Small intestine (tissue), 7 donors: ENCODE measurements around the gene TXNRD3. TPM values are rescaled to one million over a fixed set of nuclear protein-coding genes. Genes with fewer than 3 reads are reported as not detected.

Source experiments
- DNase-seq, 2 donors: peaks; one replicate each; pipeline versions ENCODE4 v3.0.0 to v3.0.0-alpha.2; 2013
- FAIRE-seq: peaks from 2 replicates; lab custom pipeline; 2012; peaks lifted over from hg19 to GRCh38; lab: Jason Lieb, UNC
- H3K27ac ChIP-seq, 3 donors: one replicate each; pipeline ENCODE4 v1.5.1; 2013; ENCODE audit warnings: low read length in 2 of 3, mild to moderate bottlenecking in 2 of 3, control low read depth in 1 of 3, inconsistent platforms in 1 of 3, low read depth in 1 of 3, moderate library complexity in 1 of 3
- H3K27me3 ChIP-seq, 3 donors: one replicate each; pipeline ENCODE4 v1.6.1; 2013; ENCODE audit warnings: low read length in 3 of 3, inconsistent platforms in 1 of 3; ENCODE audit not compliant: control insufficient read depth in 3 of 3, insufficient read depth in 3 of 3
- H3K36me3 ChIP-seq, 3 donors: one replicate each; pipeline ENCODE4 v1.6.1; 2013; ENCODE audit warnings: low read length in 3 of 3, inconsistent platforms in 1 of 3, low read depth in 1 of 3, mild to moderate bottlenecking in 1 of 3, moderate library complexity in 1 of 3; ENCODE audit not compliant: control insufficient read depth in 3 of 3, insufficient read depth in 2 of 3
- H3K4me1 ChIP-seq, 3 donors: one replicate each; pipeline ENCODE4 v1.6.1; 2013; ENCODE audit warnings: low read length in 2 of 3, inconsistent platforms in 1 of 3, low read depth in 1 of 3, mild to moderate bottlenecking in 1 of 3, moderate library complexity in 1 of 3; ENCODE audit not compliant: control insufficient read depth in 3 of 3, insufficient read depth in 2 of 3
- H3K4me3 ChIP-seq, 3 donors: one replicate each; pipeline ENCODE4 v1.5.1; 2013; ENCODE audit warnings: low read length in 3 of 3, control low read depth in 1 of 3, inconsistent platforms in 1 of 3, low read depth in 1 of 3, mild to moderate bottlenecking in 1 of 3, moderate library complexity in 1 of 3
- H3K9me3 ChIP-seq, 2 donors: one replicate each; pipeline ENCODE4 v1.6.1; 2013; ENCODE audit warnings: low read depth in 1 of 2, low read length in 1 of 2; ENCODE audit not compliant: control insufficient read depth in 2 of 2, insufficient read depth in 1 of 2
- WGBS, 3 donors: extraction: QIAGEN DNeasy Blood & Tissue Kit; methylation state at CpG; one replicate each; pipeline ENCODE4 v1.1.7; 2013; 5-methylcytosine and 5-hydroxymethylcytosine counted together
- polyA plus RNA-seq, 4 donors: library from polyadenylated mRNA; stranded (reverse) in 3 of 4; unstranded in 1 of 4; fragments of 200-250 nt in 3 of 4; fragments of 120-200 nt in 1 of 4; gene quantifications; one replicate each; pipeline versions ENCODE4 v1.2.1 to v1.2.3, GENCODE V29; 2013
- donor health status: healthy with polysubstance abuse.
- donor health status: control.
- donor health status: control.
- donor health status: Bipolar disorder and iron deficiency.
- donor health status: healthy.

Gene TXNRD3
- polyA plus RNA-seq, 4 donors: 0.89 to 7.4 (median 2.8) TPM

GRCh38 chr3:126661532-126662364, 6.8 kb upstream of the TXNRD3 start:
- no peak overlapping the region for H3K4me3 ChIP-seq
- DNase-seq (no peak), FAIRE-seq (no peak)
- H3K27me3 ChIP-seq: peaks cover 0 to 27% (median 13%) of the 10 kb centered on the region in 3 donors
- no peaks in the 10 kb centered on the region for H3K4me1 ChIP-seq
- no peaks in the 10 kb centered on the region for H3K36me3 ChIP-seq
- peaks cover 0 to 9% of the 10 kb centered on the region in 2 donors for H3K9me3 ChIP-seq
- H3K27ac ChIP-seq: no peak overlapping the region
- 68 to 78% (median 70%) methylated on average over 11 of the region's 11 CpGs for WGBS, 3 donors

GRCh38 chr3:126659915-126660886, 5.3 kb upstream of the TXNRD3 start:
- H3K36me3 ChIP-seq: no peaks in the 10 kb centered on the region
- 28 to 46% (median 37%) methylated on average over 19 of the region's 19 CpGs for WGBS, 3 donors
- DNase-seq: peak; percentile 9 to 15
- peaks cover 0 to 27% (median 13%) of the 10 kb centered on the region in 3 donors for H3K27me3 ChIP-seq
- H3K9me3 ChIP-seq: peaks cover 0 to 9% of the 10 kb centered on the region in 2 donors
- no peak overlapping the region for H3K27ac ChIP-seq
- H3K4me3 ChIP-seq: no peak overlapping the region
- H3K4me1 ChIP-seq: no peaks in the 10 kb centered on the region
- no peak for FAIRE-seq

GRCh38 chr3:126658584-126658983, 3.7 kb upstream of the TXNRD3 start:
- Histone ChIP-seq H3K4me3 (no peak overlapping the region), H3K4me1 (no peaks in the 10 kb centered on the region), H3K27ac (no peak overlapping the region), H3K36me3 (no peaks in the 10 kb centered on the region), H3K27me3 (peaks cover 0 to 27% (median 13%) of the 10 kb centered on the region in 3 donors), H3K9me3 (peaks cover 0 to 9% of the 10 kb centered on the region in 2 donors)
- 87 to 91% (median 87%) methylated on average over 3 of the region's 3 CpGs for WGBS, 3 donors
- FAIRE-seq: no peak
- no peak for DNase-seq

- H3K4me1 ChIP-seq: no peaks in the 10 kb centered on the region
- WGBS, 3 donors: 80 to 89% (median 82%) methylated on average over 2 of the region's 2 CpGs
- H3K27ac ChIP-seq: no peak overlapping the region
- FAIRE-seq: no peak
- H3K36me3 ChIP-seq: no peaks in the 10 kb centered on the region
- no peak overlapping the region for H3K4me3 ChIP-seq
- no peak for DNase-seq
- H3K9me3 ChIP-seq: peaks cover 0 to 9% of the 10 kb centered on the region in 2 donors
- H3K27me3 ChIP-seq: peaks cover 0 to 25% (median 13%) of the 10 kb centered on the region in 3 donors
These were observed 3.0 kb upstream of the TXNRD3 start for GRCh38 chr3:126657901-126658300.

- no peaks in the 10 kb centered on the region for H3K36me3 ChIP-seq
- FAIRE-seq (no peak), DNase-seq (no peak)
- no peak overlapping the region for H3K27ac ChIP-seq
- WGBS, 3 donors: 63 to 69% (median 67%) methylated on average over 8 of the region's 8 CpGs
- peaks cover 0 to 15% (median 8%) of the 10 kb centered on the region in 3 donors for H3K27me3 ChIP-seq
- no peaks in the 10 kb centered on the region for H3K4me1 ChIP-seq
- H3K4me3 ChIP-seq: no peak overlapping the region
- H3K9me3 ChIP-seq: peaks cover 0 to 8% of the 10 kb centered on the region in 2 donors
These were observed 1.6 kb upstream of the TXNRD3 start for GRCh38 chr3:126656371-126657134.

GRCh38 chr3:126655887-126656286, 963 bp upstream of the TXNRD3 start:
- no peak overlapping the region for H3K4me3 ChIP-seq
- no peaks in the 10 kb centered on the region for H3K36me3 ChIP-seq
- H3K27ac ChIP-seq: no peak overlapping the region
- FAIRE-seq (no peak), DNase-seq (no peak)
- no peaks in the 10 kb centered on the region for H3K4me1 ChIP-seq
- 90 to 91% (median 91%) methylated on average over 11 of the region's 11 CpGs for WGBS, 3 donors
- peaks cover 0 to 8% of the 10 kb centered on the region in 2 donors for H3K9me3 ChIP-seq
- H3K27me3 ChIP-seq: peaks cover 0 to 12% (median 4%) of the 10 kb centered on the region in 3 donors

GRCh38 chr3:126649556-126650092, 5.3 kb downstream of the TXNRD3 start:
- DNase-seq (no peak), FAIRE-seq (no peak)
- 76 to 82% (median 81%) methylated on average over 2 of the region's 2 CpGs for WGBS, 3 donors

More at GRCh38 chr3:126649556-126650092, 5.3 kb downstream of the TXNRD3 start:
- no peaks in the 10 kb centered on the region for H3K4me1 ChIP-seq
- no peak overlapping the region for H3K27ac ChIP-seq
- no peaks in the 10 kb centered on the region for H3K36me3 ChIP-seq
- H3K9me3 ChIP-seq: no peaks in the 10 kb centered on the region
- H3K27me3 ChIP-seq: no peaks in the 10 kb centered on the region
- no peak overlapping the region for H3K4me3 ChIP-seq
